Measurements from ENCODE around the gene GSC2.
A peak's percentile ranks its signal among the peaks of the same experiment; 100 is the strongest.

The GSC2 gene

GRCh38 chr22:19149991-19150390 is at the start of gene GSC2:
GSC2 (minus strand) TSS chr22:19150292; CDS start chr22:19150283, 9 bp downstream.
- DNase-seq (ENCODE audit: low spot score), result no peak

- no peak for DNase-seq (ENCODE audit: low spot score)
Measured at GRCh38 chr22:19199479-19199878, 49.4 kb upstream of the GSC2 start.

- DNase-seq (ENCODE audit: low spot score), result no peak
Measured at GRCh38 chr22:19197997-19198865, 48.1 kb upstream of the GSC2 start.

GRCh38 chr22:19196841-19197612 is 46.9 kb upstream of the GSC2 start:
- no peak for DNase-seq (ENCODE audit: low spot score)

- no peak for DNase-seq (ENCODE audit: low spot score)
Measured at GRCh38 chr22:19195796-19196731, 46.0 kb upstream of the GSC2 start.

- no peak for DNase-seq (ENCODE audit: low spot score)
Measured at GRCh38 chr22:19194766-19195536, 44.9 kb upstream of the GSC2 start.

- DNase-seq (ENCODE audit: low spot score), result no peak
Measured at GRCh38 chr22:19193879-19194278, 43.8 kb upstream of the GSC2 start.

GRCh38 chr22:19187716-19188563 is 37.8 kb upstream of the GSC2 start:
- no peak for DNase-seq (ENCODE audit: low spot score)

- DNase-seq (ENCODE audit: low spot score), result no peak
Measured at GRCh38 chr22:19184276-19184997, 34.3 kb upstream of the GSC2 start.

- DNase-seq (ENCODE audit: low spot score), result no peak
Measured at GRCh38 chr22:19183216-19183615, 33.1 kb upstream of the GSC2 start.

- no peak for DNase-seq (ENCODE audit: low spot score)
Measured at GRCh38 chr22:19182472-19183157, 32.5 kb upstream of the GSC2 start.

GRCh38 chr22:19181786-19182471 is 31.8 kb upstream of the GSC2 start:
- DNase-seq (ENCODE audit: low spot score), result no peak

GRCh38 chr22:19180740-19181410 is 30.8 kb upstream of the GSC2 start:
- no peak for DNase-seq (ENCODE audit: low spot score)

- DNase-seq (ENCODE audit: low spot score), result no peak
Measured at GRCh38 chr22:19180234-19180633, 30.1 kb upstream of the GSC2 start.

GRCh38 chr22:19179497-19180048 is 29.5 kb upstream of the GSC2 start:
- peak; percentile 85 for DNase-seq (ENCODE audit: low spot score)

GRCh38 chr22:19178657-19179496 is 28.8 kb upstream of the GSC2 start, which contains the start of gene SLC25A1:
SLC25A1 (minus strand) TSS chr22:19178736; CDS start chr22:19178673, 63 bp downstream.
- DNase-seq (ENCODE audit: low spot score), result peak; percentile 91

Data from kidney tubule cell (primary cell).